HepG2 (cell line): ENCODE data around the gene THOC7. TPM values are rescaled to one million over a fixed set of nuclear protein-coding genes. Genes with fewer than 3 reads are reported as not detected.

Experiments used
- BHLHE40 ChIP-seq: IDR thresholded peaks from 2 replicates; pipeline ENCODE4 v1.6.1; 2011; ENCODE audit warnings: low read length, improper control_type of control experiment
- CAMTA2 ChIP-seq: sonication (generic); formaldehyde crosslinking; IDR thresholded peaks from 2 replicates; pipeline ENCODE4 v1.4.0; 2020; ENCODE audit warnings: mild to moderate bottlenecking, missing genetic modification reagents, borderline replicate concordance
- CBFB ChIP-seq: sonication (generic); formaldehyde crosslinking; IDR thresholded peaks from 2 replicates; pipeline ENCODE4 v1.4.0; 2020; ENCODE audit warnings: missing genetic modification reagents
- FOXC1 ChIP-seq: sonication (generic); formaldehyde crosslinking; IDR thresholded peaks from 2 replicates; pipeline ENCODE4 v1.8.0; 2022; ENCODE audit warnings: mild to moderate bottlenecking, missing genetic modification reagents, borderline replicate concordance
- KDM3A ChIP-seq: IDR thresholded peaks from 2 replicates; pipeline ENCODE4 v1.6.1; 2018; ENCODE audit warnings: low read depth, missing compliant biosample characterization
- MAZ ChIP-seq, 2 experiments: sonication (generic) in 1 of 2; formaldehyde crosslinking in 1 of 2; IDR thresholded peaks; 2 replicates each; pipeline versions ENCODE4 v1.5.0 to v1.6.1; 2012 to 2020; ENCODE audit warnings: low read depth in 2 of 2, mild to moderate bottlenecking in 2 of 2, borderline replicate concordance in 1 of 2, improper control_type of control experiment in 1 of 2, low read length in 1 of 2, missing genetic modification reagents in 1 of 2, moderate library complexity in 1 of 2
- MED1 ChIP-seq: sonication (generic); formaldehyde crosslinking; IDR thresholded peaks from 2 replicates; pipeline ENCODE4 v1.4.0; 2020; ENCODE audit warnings: missing genetic modification reagents
- NCOA2 ChIP-seq: sonication (generic); formaldehyde crosslinking; IDR thresholded peaks from 2 replicates; pipeline ENCODE4 v1.8.0; 2022; ENCODE audit warnings: inconsistent platforms
- PAWR ChIP-seq: sonication (generic); formaldehyde crosslinking; IDR thresholded peaks from 2 replicates; pipeline ENCODE4 v1.4.0; 2020; ENCODE audit warnings: missing genetic modification reagents, mild to moderate bottlenecking, borderline replicate concordance
- PCBP2 ChIP-seq: fragments of 200-400 bp; formaldehyde crosslinking; optimal IDR thresholded peaks from 2 replicates; pipeline ENCODE3; 2018; ENCODE audit warnings: low read length, low read depth; ENCODE audit not compliant: poor library complexity, severe bottlenecking
- PLRG1 ChIP-seq: fragments of 450-650 bp; conservative IDR thresholded peaks from 2 replicates; pipeline ENCODE4 v1.6.1; 2016
- SAP130 ChIP-seq: IDR thresholded peaks from 2 replicates; pipeline ENCODE4 v1.6.1; 2016; ENCODE audit warnings: low read depth
- SP2 ChIP-seq: sonication (generic); formaldehyde crosslinking; IDR thresholded peaks from 2 replicates; pipeline ENCODE4 v1.5.1; 2020; ENCODE audit warnings: mild to moderate bottlenecking, missing genetic modification reagents
- ZNF205 ChIP-seq: IDR thresholded peaks from 2 replicates; pipeline ENCODE4 v1.6.1; 2018; ENCODE audit warnings: missing biosample characterization, missing genetic modification reagents
- ZNF235 ChIP-seq: sonication (generic); formaldehyde crosslinking; IDR thresholded peaks from 2 replicates; pipeline ENCODE4 v1.8.1; 2023; ENCODE audit warnings: mild to moderate bottlenecking, missing genetic modification reagents, borderline replicate concordance
- ZNF546 ChIP-seq: sonication (generic); formaldehyde crosslinking; conservative IDR thresholded peaks from 2 replicates; pipeline ENCODE4 v1.8.1; 2023; ENCODE audit warnings: mild to moderate bottlenecking, missing genetic modification reagents
- ZNF563 ChIP-seq: sonication (generic); formaldehyde crosslinking; IDR thresholded peaks from 2 replicates; pipeline ENCODE4 v1.8.0; 2022; ENCODE audit warnings: mild to moderate bottlenecking, moderate library complexity, missing genetic modification reagents
- ZNF605 ChIP-seq: sonication (generic); formaldehyde crosslinking; IDR thresholded peaks from 2 replicates; pipeline ENCODE4 v1.8.0; 2022; ENCODE audit warnings: mild to moderate bottlenecking, missing genetic modification reagents
- ZNF713 ChIP-seq: sonication (generic); formaldehyde crosslinking; IDR thresholded peaks from 2 replicates; pipeline ENCODE4 v1.4.0; 2020; ENCODE audit warnings: mild to moderate bottlenecking, missing genetic modification reagents
- ZNF782 ChIP-seq: sonication (generic); formaldehyde crosslinking; IDR thresholded peaks from 2 replicates; pipeline ENCODE4 v1.4.0; 2020; ENCODE audit warnings: missing genetic modification reagents, mild to moderate bottlenecking, borderline replicate concordance
- ZNF878 ChIP-seq: sonication (generic); formaldehyde crosslinking; IDR thresholded peaks from 2 replicates; pipeline ENCODE4 v1.8.1; 2023; ENCODE audit warnings: mild to moderate bottlenecking, missing genetic modification reagents, moderate library complexity
- polyA plus RNA-seq, 8 experiments: library from polyadenylated mRNA; depleted of rRNA in 3 of 8; stranded (reverse) in 7 of 8; unstranded in 1 of 8; fragments of >200 nt; fragmentation: Illumina TruSeq in 4 of 8; extraction: Trizol in 4 of 8; gene quantifications; 2 replicates each; pipeline versions ENCODE4 v1.2.1 to v1.2.3, GENCODE V29; 2011 to 2016; ENCODE audit warnings: low read depth in 4 of 8, missing spikeins in 1 of 8, mixed read lengths in 1 of 8; ENCODE audit not compliant: insufficient read depth in 1 of 8
- total RNA-seq, 5 experiments: library from RNA; depleted of rRNA; stranded (reverse); fragments of >200 nt; fragmentation: Illumina TruSeq; extraction: Trizol; gene quantifications; 2 replicates each; pipeline ENCODE4 v1.2.3, GENCODE V29; 2016; ENCODE audit warnings: low read depth in 1 of 5
- TF ChIP-seq, protein P1 (sequence below): sonication (generic); formaldehyde crosslinking; IDR thresholded peaks from 2 replicates; pipeline ENCODE4 v1.8.0; 2022; ENCODE audit warnings: low read depth, missing genetic modification reagents
- TF ChIP-seq, protein P2 (sequence below): sonication (generic); formaldehyde crosslinking; IDR thresholded peaks from 2 replicates; pipeline ENCODE4 v1.4.0; 2020; ENCODE audit warnings: missing genetic modification reagents
- TF ChIP-seq, protein P3 (sequence below): sonication (generic); formaldehyde crosslinking; IDR thresholded peaks from 2 replicates; pipeline ENCODE4 v1.5.1; 2020; ENCODE audit warnings: mild to moderate bottlenecking, missing genetic modification reagents

Gene THOC7
- total and polyA plus RNA-seq, 2 of the 13 experiments (the other 11 are each of a cell fraction or from before 2014, with no cell fraction given), result 32.8 to 63.5 TPM

DNA sequence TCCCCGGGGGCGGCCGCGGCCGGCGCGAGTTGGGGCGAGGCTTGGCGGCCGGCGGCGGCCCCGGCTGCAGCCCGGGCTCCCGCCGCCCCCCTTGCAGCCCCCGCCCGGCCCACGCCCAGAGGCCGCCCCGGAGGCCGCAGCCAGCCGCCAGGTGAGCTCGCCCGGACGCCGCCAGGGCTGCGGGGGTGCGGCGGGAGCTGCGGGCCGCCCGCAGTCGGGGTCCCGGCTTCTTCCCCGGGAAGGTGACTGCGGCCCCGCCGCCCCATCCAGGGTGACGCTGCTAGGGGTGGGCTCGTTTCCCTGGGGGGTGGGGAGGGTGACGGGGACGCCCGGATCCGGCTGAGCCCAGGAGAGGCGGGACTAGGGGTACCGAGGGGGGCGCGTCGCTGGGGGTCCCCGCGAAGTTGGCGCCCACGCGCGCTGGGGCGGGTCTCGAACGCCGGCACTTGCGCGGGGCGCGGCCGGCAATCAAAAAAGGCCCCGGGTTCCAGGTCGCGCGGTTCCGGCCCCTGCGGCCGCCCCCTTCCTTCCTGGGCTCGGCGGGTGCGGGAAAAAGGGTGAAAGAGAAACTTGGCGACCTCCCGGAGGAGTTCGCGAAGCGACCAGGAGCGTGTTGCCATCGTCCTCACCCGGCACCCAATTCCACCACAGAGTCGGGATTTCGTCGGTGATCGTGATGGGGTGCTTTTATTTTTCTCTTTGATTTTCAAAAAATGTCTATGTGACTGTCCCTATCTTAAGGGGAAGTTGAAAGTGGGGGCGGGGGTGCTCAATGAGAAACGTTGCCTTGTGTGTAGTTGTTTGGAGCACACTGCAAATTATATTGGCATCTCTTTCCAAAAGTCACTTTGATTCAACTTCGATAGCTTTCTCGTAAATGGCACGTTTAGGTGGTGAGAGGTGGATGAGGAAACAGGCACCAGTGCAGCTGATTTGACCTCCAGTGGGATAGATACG lies 681 bp upstream of the THOC7 start (continued):
- TF ChIP-seq, protein P1, sequence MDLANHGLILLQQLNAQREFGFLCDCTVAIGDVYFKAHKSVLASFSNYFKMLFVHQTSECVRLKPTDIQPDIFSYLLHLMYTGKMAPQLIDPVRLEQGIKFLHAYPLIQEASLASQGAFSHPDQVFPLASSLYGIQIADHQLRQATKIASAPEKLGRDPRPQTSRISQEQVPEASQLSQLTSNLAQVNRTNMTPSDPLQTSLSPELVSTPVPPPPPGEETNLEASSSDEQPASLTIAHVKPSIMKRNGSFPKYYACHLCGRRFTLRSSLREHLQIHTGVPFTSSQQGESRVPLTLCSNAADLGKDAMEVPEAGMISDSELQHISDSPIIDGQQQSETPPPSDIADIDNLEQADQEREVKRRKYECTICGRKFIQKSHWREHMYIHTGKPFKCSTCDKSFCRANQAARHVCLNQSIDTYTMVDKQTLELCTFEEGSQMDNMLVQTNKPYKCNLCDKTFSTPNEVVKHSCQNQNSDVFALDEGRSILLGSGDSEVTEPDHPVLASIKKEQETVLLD (CRISPR knock-in tag), result no peak
- no peak for TF ChIP-seq MAZ (IDR thresholded peaks at IDR 0.05; ENCODE audit: borderline replicate concordance, low read depth, low read length)
- TF ChIP-seq MAZ (CRISPR knock-in tag; IDR thresholded peaks at IDR 0.05; ENCODE audit: low read depth), result no peak
- no peak for TF ChIP-seq ZNF878 (CRISPR knock-in tag)
- no peak for TF ChIP-seq NCOA2 (CRISPR knock-in tag)
- no peak for TF ChIP-seq CBFB
- 0 out of 2 replicates have a peak, but pooled peaks have one; percentile 44 for TF ChIP-seq KDM3A (CRISPR knock-in tag)
- no peak for TF ChIP-seq ZNF713 (CRISPR knock-in tag)
- TF ChIP-seq PAWR, result no peak
- TF ChIP-seq, protein P2, sequence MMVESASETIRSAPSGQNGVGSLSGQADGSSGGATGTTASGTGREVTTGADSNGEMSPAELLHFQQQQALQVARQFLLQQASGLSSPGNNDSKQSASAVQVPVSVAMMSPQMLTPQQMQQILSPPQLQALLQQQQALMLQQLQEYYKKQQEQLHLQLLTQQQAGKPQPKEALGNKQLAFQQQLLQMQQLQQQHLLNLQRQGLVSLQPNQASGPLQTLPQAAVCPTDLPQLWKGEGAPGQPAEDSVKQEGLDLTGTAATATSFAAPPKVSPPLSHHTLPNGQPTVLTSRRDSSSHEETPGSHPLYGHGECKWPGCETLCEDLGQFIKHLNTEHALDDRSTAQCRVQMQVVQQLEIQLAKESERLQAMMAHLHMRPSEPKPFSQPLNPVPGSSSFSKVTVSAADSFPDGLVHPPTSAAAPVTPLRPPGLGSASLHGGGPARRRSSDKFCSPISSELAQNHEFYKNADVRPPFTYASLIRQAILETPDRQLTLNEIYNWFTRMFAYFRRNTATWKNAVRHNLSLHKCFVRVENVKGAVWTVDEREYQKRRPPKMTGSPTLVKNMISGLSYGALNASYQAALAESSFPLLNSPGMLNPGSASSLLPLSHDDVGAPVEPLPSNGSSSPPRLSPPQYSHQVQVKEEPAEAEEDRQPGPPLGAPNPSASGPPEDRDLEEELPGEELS (CRISPR knock-in tag), result no peak
- TF ChIP-seq, protein P3, sequence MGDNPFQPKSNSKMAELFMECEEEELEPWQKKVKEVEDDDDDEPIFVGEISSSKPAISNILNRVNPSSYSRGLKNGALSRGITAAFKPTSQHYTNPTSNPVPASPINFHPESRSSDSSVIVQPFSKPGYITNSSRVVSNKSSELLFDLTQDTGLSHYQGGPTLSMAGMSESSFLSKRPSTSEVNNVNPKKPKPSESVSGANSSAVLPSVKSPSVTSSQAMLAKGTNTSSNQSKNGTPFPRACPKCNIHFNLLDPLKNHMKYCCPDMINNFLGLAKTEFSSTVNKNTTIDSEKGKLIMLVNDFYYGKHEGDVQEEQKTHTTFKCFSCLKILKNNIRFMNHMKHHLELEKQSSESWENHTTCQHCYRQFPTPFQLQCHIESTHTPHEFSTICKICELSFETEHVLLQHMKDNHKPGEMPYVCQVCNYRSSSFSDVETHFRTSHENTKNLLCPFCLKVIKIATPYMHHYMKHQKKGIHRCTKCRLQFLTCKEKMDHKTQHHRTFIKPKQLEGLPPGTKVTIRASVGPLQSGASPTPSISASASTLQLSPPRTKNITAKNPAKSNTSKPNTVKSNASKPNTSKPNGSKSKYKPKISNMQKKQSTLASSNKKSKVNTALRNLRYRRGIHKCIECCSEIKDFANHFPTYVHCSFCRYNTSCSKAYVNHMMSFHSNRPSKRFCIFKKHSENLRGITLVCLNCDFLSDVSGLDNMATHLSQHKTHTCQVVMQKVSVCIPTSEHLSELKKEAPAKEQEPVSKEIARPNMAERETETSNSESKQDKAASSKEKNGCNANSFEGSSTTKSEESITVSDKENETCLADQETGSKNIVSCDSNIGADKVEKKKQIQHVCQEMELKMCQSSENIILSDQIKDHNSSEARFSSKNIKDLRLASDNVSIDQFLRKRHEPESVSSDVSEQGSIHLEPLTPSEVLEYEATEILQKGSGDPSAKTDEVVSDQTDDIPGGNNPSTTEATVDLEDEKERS (CRISPR knock-in tag), result no peak
- TF ChIP-seq BHLHE40, result no peak
- TF ChIP-seq PLRG1, result no peak
- no peak for TF ChIP-seq ZNF235 (CRISPR knock-in tag)
- no peak for TF ChIP-seq ZNF546 (CRISPR knock-in tag)
- 0 out of 2 replicates have a peak, but pooled peaks have one; percentile 12 for TF ChIP-seq MED1 (CRISPR knock-in tag)
- TF ChIP-seq SP2 (CRISPR knock-in tag), result no peak
- TF ChIP-seq SAP130 (CRISPR knock-in tag), result peak; percentile 39; the same call in 1 of the 2 replicates
- no peak for TF ChIP-seq ZNF205
- peak; percentile 48; the same call in 1 of the 2 replicates for TF ChIP-seq FOXC1
- TF ChIP-seq CAMTA2 (CRISPR knock-in tag), result no peak
- TF ChIP-seq ZNF782 (CRISPR knock-in tag), result no peak
- TF ChIP-seq PCBP2, result no peak
- no peak for TF ChIP-seq ZNF563
- 0 out of 2 replicates have a peak, but pooled peaks have one; percentile 42 for TF ChIP-seq ZNF605 (CRISPR knock-in tag)
